ENCODE results near the gene MFSD6. TPM values are rescaled to one million over a fixed set of nuclear protein-coding genes. Genes with fewer than 3 reads are reported as not detected.

Gene MFSD6
- total RNA-seq, 6 experiments from 2014 or later = 3.2 to 10.4 (median 9.5) TPM

- Mint-ChIP-seq H3K9me3 (no peaks in the 10 kb centered on the region), H3K36me3 (ENCODE audit: low read depth) (no peaks in the 10 kb centered on the region), H3K27me3 (ENCODE audit: insufficient read depth) (no peaks in the 10 kb centered on the region), H3K4me3 (no peak overlapping the region), H3K27ac (no peak overlapping the region), H3K4me1 (ENCODE audit: low read depth) (peaks cover 17% of the 10 kb centered on the region)
- no peak for DNase-seq
- TF ChIP-seq CTCF (IDR thresholded peaks at IDR 0.05) = no peak
These were observed 93.1 kb downstream of the MFSD6 start for GRCh38 chr2:190501231-190501630.

- Mint-ChIP-seq H3K27ac (no peak overlapping the region), H3K36me3 (ENCODE audit: low read depth) (no peaks in the 10 kb centered on the region), H3K27me3 (ENCODE audit: insufficient read depth) (no peaks in the 10 kb centered on the region; the same call in 1 of the 2 replicates), H3K4me3 (no peak overlapping the region), H3K9me3 (no peaks in the 10 kb centered on the region), H3K4me1 (ENCODE audit: low read depth) (peaks cover 17% of the 10 kb centered on the region)
- no peak for TF ChIP-seq CTCF (IDR thresholded peaks at IDR 0.05)
- DNase-seq = no peak
These were observed 93.7 kb downstream of the MFSD6 start for GRCh38 chr2:190501702-190502407.

GRCh38 chr2:190503088-190503487, 94.9 kb downstream of the MFSD6 start:
- Mint-ChIP-seq H3K4me1 (ENCODE audit: low read depth) (peaks cover 17% of the 10 kb centered on the region), H3K9me3 (no peaks in the 10 kb centered on the region), H3K36me3 (ENCODE audit: low read depth) (no peaks in the 10 kb centered on the region), H3K4me3 (no peak overlapping the region), H3K27me3 (ENCODE audit: insufficient read depth) (no peaks in the 10 kb centered on the region; the same call in 1 of the 2 replicates), H3K27ac (no peak overlapping the region)
- TF ChIP-seq CTCF (IDR thresholded peaks at IDR 0.05) = no peak
- DNase-seq = no peak

GRCh38 chr2:190504912-190505311, 96.8 kb downstream of the MFSD6 start:
- DNase-seq = no peak
- H3K27me3 Mint-ChIP-seq (ENCODE audit: insufficient read depth) = no peaks in the 10 kb centered on the region; the same call in 1 of the 2 replicates
- no peaks in the 10 kb centered on the region for H3K36me3 Mint-ChIP-seq (ENCODE audit: low read depth)
- peaks cover 17% of the 10 kb centered on the region for H3K4me1 Mint-ChIP-seq (ENCODE audit: low read depth)
- no peak overlapping the region for H3K4me3 Mint-ChIP-seq
- no peaks in the 10 kb centered on the region for H3K9me3 Mint-ChIP-seq
- TF ChIP-seq CTCF (IDR thresholded peaks at IDR 0.05) = no peak
- no peak overlapping the region for H3K27ac Mint-ChIP-seq

- H3K27ac Mint-ChIP-seq = no peak overlapping the region
- no peak for DNase-seq
- no peaks in the 10 kb centered on the region for H3K9me3 Mint-ChIP-seq
- H3K4me1 Mint-ChIP-seq (ENCODE audit: low read depth) = peaks cover 17% of the 10 kb centered on the region
- H3K36me3 Mint-ChIP-seq (ENCODE audit: low read depth) = no peaks in the 10 kb centered on the region
- H3K27me3 Mint-ChIP-seq (ENCODE audit: insufficient read depth) = no peaks in the 10 kb centered on the region; the same call in 1 of the 2 replicates
- no peak for TF ChIP-seq CTCF (IDR thresholded peaks at IDR 0.05)
- H3K4me3 Mint-ChIP-seq = no peak overlapping the region
These were observed 97.5 kb downstream of the MFSD6 start for GRCh38 chr2:190505696-190506095.
